D341Med (cell line): ENCODE data around the gene DDX39B.
"Not testable (repeated sequence)": the region's sequence is repeated elsewhere in the genome, so short reads cannot be mapped to it uniquely, and the experiment has no call there.

ENCODE experiments used
- DNase-seq: peaks from one replicate; pipeline ENCODE4 v3.0.0; 2012; ENCODE audit warnings: low spot score

DDX39B gene

GRCh38 chr6:31541658-31542521 is at the start of gene DDX39B:
TSS of gene DDX39B (minus strand) at chr6:31542003. CDS start at chr6:31540532, 1,471 bp downstream.
- DNase-seq, result peak; percentile 93

DNA sequence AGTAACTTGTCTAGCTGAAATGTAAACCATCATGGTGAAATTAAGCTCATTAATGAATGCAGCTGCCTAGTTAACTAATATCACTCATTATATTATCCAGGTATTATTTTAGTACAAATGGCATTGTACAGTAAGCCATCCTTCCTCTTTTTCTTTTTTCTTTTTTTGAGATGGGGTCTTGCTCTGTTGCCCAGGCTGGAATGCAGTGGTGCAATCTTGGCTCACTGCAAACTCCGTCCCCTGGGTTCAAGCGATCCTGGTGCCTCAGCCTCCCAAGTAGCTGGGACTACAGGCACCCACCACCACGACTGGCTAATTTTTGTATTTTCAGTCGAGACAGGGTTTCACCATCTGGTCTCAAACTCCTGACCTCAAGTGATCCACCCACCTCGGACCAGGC is 48.9 kb upstream of the DDX39B start:
- DNase-seq, result not testable (repeated sequence)

DNA sequence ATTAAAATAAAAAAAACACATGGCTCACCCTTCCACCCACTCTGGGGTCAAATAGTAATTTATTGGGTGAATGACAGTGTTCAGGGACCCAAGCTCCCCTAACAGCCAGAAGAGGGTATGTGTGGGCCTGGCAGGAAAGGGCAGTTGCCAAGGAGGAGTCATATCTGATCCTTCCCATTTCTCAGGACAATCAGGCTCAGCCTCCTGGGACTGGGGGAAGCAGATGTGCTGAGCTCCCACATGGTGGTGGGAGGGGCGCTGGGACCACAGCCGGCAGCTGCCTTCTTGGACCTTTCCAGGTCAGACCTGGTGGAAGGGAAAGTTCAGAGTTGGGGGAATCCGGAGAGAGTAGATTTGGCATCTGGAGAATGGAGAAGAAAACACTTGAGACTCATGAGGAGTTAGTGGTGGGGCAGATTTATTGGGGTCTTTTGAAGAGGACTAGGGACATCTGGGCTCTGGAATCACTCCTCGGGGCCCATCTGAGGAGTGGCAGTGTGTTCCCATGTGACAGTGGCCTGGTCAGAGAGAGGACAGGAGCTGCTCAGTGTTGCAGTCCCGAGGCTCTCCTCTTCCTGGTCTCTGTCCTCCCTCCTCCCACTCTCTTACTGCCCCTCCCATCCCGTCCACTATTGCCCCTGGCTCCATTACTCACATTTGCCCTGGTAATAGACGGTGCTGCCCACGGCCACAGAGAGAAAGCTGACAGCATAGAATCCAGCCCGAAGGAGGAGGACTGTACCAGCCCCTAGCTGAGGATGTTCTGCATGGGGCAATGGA is 47.3 kb upstream of the DDX39B start:
- DNase-seq, result no peak

DNA sequence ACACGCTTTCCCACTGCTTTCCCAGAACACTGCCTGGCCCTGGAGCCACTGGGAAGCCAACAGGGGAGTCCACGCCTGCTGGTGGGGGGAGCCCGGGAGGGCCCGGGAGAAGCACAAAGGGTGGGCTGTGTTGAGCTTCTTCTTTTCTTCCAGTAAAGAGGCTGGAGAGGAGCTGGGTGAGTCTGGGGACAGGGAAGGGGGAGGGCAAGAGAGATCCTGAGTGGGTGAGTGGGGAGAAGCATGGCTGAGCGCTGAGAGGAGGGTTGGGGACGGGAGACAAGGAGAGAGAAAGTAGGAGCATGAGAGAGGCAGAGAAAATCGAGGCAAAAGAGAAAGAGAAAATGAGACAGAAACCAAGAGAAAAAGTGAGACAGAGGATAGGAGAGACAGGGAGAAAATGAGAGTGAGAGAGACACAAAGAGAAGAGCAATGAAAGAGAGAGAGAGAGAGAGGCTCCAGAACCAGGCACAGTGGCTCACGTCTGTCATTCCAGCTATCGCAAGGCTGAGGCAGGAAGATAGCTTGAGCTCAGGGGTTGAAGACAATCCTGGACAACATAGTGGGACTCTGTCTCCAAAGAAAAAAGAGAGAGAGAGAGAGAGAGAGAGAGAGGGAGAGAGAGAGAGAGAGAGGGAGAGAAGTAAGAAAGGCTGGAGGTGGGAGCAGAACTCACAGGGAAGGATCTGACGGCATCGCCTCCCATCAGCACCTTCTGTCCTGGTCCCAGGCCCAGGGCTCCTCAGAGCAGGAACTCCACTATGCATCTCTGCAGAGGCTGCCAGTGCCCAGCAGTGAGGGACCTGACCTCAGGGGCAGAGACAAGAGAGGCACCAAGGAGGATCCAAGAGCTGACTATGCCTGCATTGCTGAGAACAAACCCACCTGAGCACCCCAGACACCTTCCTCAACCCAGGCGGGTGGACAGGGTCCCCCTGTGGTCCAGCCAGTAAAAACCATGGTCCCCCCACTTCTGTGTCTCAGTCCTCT is 46.3 kb upstream of the DDX39B start:
- DNase-seq, result no peak

DNA sequence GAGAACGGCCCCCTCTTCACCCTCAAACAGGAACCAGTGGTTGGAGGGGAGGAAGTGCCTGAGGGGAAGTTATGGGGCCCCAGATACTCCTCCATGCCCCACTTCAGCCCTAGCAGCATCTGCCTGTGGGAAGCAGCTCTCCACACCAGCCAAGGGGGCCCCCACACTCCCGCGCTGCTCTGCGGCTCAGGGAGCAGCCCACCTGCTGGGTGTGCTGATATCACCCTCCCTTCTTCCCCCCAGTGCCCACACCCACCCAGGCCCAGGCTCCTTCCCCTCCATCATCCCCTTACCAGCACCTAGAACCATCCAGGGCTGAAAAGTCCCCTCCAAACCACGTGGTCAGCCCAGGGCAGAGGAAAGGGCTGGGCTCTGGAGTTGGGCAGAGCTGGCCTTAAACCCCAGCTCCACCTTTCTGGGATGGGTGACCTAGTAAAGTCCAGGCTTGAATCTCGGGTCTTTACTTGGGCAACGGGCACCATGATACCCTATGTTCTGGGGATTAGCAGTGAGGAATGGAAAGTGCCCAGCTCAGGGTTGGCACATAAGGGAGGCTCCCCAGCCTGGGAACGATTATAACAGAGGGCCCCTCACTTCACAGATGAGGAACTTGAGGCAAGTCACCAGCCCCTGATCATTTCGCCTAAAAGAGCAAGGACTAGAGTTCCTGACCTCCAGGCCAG is 44.9 kb upstream of the DDX39B start:
- no peak for DNase-seq

- no peak for DNase-seq
Measured at GRCh38 chr6:31586008-31586407, 44.2 kb upstream of the DDX39B start, which contains the start of gene LST1. TSS of gene LST1 (plus strand) at chr6:31586277. CDS start at chr6:31587300, 1,023 bp downstream.

- DNase-seq, result no peak
Measured at GRCh38 chr6:31585491-31585890, 43.7 kb upstream of the DDX39B start.

DNA sequence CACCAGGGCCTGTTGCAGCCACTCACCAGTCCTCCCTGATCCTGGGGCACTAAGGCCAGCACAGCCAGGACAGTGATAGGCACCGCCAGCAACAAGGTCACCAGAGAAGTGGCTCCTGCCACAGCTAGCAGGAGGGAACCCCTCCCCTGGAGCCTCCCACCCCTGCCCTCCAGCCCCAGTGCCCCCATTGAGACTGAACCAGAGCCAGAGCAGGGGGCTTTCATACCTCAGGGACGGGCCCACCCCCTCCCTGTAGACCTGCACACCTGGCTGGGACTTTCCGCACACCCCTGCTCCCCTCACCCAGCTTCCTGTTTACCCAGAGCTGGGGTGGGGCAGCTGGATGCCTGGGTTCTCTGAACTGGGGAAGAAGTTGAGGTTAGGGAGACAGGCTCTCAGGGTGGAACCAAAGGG is 40.4 kb upstream of the DDX39B start, which contains the start of gene LTB:
TSS of gene LTB (minus strand) at position 195 of the 414 bp plus-strand sequence. CDS start at position 188, 7 bp downstream.
- DNase-seq, result no peak

GRCh38 chr6:31581434-31582229 is 39.8 kb upstream of the DDX39B start:
- no peak for DNase-seq

DNA sequence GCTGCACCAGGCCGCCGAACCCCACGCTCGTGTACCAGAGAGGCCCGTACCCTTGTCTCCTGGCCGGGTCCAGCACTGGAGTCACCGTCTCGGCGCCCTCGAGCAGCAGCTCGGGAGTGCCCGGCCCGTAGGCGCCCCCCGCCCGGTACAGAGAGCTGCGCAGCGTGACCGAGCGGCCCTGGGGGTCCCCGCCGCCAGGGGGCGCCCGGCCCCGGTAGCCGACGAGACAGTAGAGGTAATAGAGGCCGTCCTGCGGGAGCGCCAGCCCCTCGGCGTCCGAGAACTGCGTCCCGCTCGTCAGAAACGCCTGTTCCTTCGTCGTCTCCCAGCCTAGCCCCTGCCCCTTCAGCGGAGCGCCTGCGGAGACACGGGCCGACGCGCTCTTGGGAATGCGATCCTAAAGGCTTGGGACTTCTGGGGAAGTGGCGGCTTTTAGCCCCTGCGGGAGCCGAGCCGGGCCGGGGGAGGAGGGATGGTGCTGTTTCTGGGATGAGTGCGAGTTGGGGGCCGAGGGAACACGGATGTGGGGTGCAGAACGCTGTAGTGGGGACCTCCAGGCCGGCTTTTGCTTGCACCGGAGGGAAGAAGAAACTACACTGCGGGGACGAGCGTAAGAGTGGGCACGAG is 39.1 kb upstream of the DDX39B start:
- peak; percentile 97 for DNase-seq

DNA sequence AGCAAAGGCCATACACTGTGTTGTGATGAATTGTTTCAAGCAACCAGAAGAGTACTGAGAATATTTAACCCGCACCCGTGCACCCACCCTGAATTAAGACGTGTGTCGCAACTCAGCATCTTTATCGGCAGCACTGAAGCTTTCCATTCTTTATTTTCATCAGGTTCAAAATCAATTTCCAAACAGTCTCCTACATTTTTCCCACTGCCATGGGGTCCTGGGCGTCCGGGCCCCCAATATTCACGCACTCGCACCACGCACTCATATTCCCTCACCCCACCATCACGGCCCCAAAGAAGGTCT is 38.6 kb upstream of the DDX39B start:
- DNase-seq, result no peak

DNA sequence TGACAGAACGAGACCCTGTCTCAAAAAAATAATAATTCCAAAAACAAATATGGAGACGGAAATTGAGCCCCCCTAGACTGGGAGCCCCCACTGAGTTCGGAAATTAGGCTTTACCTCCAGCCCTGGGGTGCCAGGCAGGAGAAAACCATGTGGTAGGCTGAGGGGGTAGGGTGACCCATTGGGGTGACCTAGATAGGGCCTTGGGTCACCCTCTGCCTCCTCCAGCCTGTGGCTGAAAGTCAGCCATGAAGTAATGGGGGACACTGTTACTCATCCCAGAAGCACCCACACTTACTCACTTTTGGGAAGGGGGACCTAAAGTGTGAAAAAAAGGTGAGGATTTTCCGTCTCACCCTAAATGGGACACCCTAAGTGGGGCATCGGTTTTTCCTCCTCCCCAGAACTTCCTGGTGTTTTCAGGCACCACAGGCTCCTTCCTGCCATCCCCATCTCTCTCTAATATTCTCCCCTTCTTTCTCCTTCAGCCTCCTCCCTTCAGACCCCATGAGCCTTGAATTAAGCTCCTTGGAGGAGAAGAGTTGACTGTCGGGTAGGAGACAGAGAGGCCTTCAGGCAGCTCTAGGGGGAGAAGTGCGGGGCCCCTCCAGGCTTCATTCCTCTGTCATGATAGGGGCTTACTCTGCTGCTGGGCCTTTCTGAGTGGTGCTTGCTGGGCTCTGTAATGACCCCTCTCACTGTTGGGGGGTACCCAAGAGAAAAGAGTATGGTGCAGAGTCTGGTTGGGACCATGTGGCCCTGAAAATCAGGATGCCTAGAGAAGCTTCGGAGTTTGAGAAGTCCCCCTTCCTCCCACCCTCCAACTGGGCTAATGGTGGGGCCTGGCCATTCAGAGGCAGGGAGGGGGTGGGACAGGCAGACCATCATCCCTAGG is 38.0 kb upstream of the DDX39B start:
- DNase-seq, result no peak

DNA sequence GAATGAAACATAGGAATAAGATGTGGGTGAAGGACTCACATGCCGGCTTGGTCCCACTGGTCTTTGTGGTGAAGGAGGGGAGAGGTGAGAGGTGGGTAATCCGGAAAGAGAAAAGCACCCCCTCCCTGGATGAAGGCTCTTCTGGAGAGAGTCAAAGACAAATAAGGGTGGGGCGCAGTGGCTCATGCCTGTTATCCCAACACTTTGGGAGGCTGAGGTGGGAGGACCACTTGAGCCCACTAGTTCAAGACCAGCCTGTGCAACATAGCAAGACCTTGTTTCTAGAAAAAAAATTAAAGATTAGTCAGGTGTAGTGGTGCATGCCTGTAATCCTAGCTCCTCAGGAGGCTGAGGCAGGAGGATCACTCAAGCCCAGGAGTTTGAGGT is 37.3 kb upstream of the DDX39B start:
- no peak for DNase-seq

GRCh38 chr6:31578184-31579118 is 36.6 kb upstream of the DDX39B start:
- no peak for DNase-seq

DNA sequence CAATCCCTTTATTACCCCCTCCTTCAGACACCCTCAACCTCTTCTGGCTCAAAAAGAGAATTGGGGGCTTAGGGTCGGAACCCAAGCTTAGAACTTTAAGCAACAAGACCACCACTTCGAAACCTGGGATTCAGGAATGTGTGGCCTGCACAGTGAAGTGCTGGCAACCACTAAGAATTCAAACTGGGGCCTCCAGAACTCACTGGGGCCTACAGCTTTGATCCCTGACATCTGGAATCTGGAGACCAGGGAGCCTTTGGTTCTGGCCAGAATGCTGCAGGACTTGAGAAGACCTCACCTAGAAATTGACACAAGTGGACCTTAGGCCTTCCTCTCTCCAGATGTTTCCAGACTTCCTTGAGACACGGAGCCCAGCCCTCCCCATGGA is 35.8 kb upstream of the DDX39B start:
- no peak for DNase-seq

GRCh38 chr6:31576897-31577578 is 35.2 kb upstream of the DDX39B start:
- DNase-seq, result no peak

- DNase-seq, result no peak
Measured at GRCh38 chr6:31575952-31576685, 34.3 kb upstream of the DDX39B start.
